Panc1 (cell line): Measurements from ENCODE around the gene SYT17. TPM values are rescaled to one million over a fixed set of nuclear protein-coding genes. Genes with fewer than 3 reads are reported as not detected.

Experiments used
- ATAC-seq: fragments of 200-7000 bp; cut with Tn5 transposase; 2 replicates; pipeline ENCODE4 v1.9.1; 2020; ENCODE audit warnings: mild to moderate bottlenecking, moderate library complexity
- BruUV-seq: library from RNA; stranded (reverse); fragments of 400-500 nt; replicated peaks from 2 replicates; lab custom pipeline; 2021; lab: Mats Ljungman, UMichigan
- CTCF ChIA-PET: fragments of 300-600 bp; sonication (Branson Sonifier 250); formaldehyde crosslinking; loops from one replicate; lab custom pipeline; 2022; ENCODE audit warnings: antibody characterized with exemption; lab: Charles Lee
- POLR2A ChIA-PET: fragments of 300-600 bp; sonication (Branson Sonifier 250); formaldehyde crosslinking; loops from one replicate; lab custom pipeline; 2022; ENCODE audit warnings: antibody characterized with exemption; lab: Charles Lee
- DNase-seq: peaks from one replicate; pipeline ENCODE4 v3.0.0-alpha.2; 2010; ENCODE audit warnings: low read depth, low spot score
- H3K27ac ChIP-seq: 2 replicates; pipeline ENCODE4 v1.5.1; 2011; ENCODE audit warnings: mild to moderate bottlenecking, low read length, inconsistent platforms
- H3K27me3 ChIP-seq: fragments of 200-500 bp; sonication (Bioruptor generic); 2 replicates; pipeline ENCODE4 v1.6.0; 2014; ENCODE audit warnings: low read length, inconsistent platforms; ENCODE audit not compliant: control insufficient read depth, insufficient read depth
- H3K36me3 ChIP-seq: fragments of 200-500 bp; sonication (Bioruptor generic); 2 replicates; pipeline ENCODE4 v1.5.1; 2014; ENCODE audit warnings: inconsistent platforms, mild to moderate bottlenecking, low read length, moderate library complexity; ENCODE audit not compliant: control insufficient read depth, insufficient read depth
- H3K4me1 ChIP-seq: 2 replicates; pipeline ENCODE4 v1.5.1; 2011; ENCODE audit warnings: inconsistent platforms, mild to moderate bottlenecking, low read length, moderate library complexity; ENCODE audit not compliant: control insufficient read depth, insufficient read depth
- H3K4me3 ChIP-seq, 2 experiments: 2 replicates each; pipeline ENCODE4 v1.5.1; 2011 to 2012; ENCODE audit warnings: low read depth in 2 of 2, low read length in 2 of 2, mild to moderate bottlenecking in 2 of 2, inconsistent platforms in 1 of 2, moderate library complexity in 1 of 2
- H3K9me3 ChIP-seq: fragments of 200-500 bp; sonication (Bioruptor generic); 2 replicates; pipeline ENCODE4 v1.5.1; 2014; ENCODE audit warnings: low read depth, mild to moderate bottlenecking, inconsistent platforms, low read length, moderate library complexity; ENCODE audit not compliant: control insufficient read depth, insufficient read depth
- CTCF ChIP-seq: fragments of 450-650 bp; IDR thresholded peaks from 2 replicates; pipeline ENCODE4 v1.5.1; 2017; ENCODE audit warnings: mild to moderate bottlenecking
- POLR2AphosphoS5 ChIP-seq: IDR thresholded peaks from 2 replicates; pipeline ENCODE4 v1.6.1; 2012; ENCODE audit warnings: mild to moderate bottlenecking, low read depth, low read length, moderate library complexity
- REST ChIP-seq, 2 experiments: IDR thresholded peaks; 2 replicates each; pipeline ENCODE4 v1.6.1; 2011 to 2012; ENCODE audit warnings: low read depth in 2 of 2, control low read depth in 1 of 2, low read length in 1 of 2, mild to moderate bottlenecking in 1 of 2, moderate library complexity in 1 of 2; ENCODE audit not compliant: insufficient read depth in 1 of 2
- SIN3A ChIP-seq: IDR thresholded peaks from 2 replicates; pipeline ENCODE4 v1.6.1; 2012; ENCODE audit warnings: low read depth, mild to moderate bottlenecking, low read length, moderate library complexity, borderline replicate concordance; ENCODE audit not compliant: insufficient read depth
- TCF7L2 ChIP-seq: IDR thresholded peaks from 2 replicates; pipeline ENCODE4 v1.6.1; 2011; ENCODE audit warnings: mild to moderate bottlenecking, low read depth, low read length, inconsistent platforms
- in situ Hi-C: cut with HindIII; loops from 2 replicates; pipeline ENCODE4 v1.10.0; 2016; ENCODE audit warnings: low sequenced_read_pairs, low pct_unique_long_range_greater_than_20kb
- intact Hi-C: fragments of 100-400 bp; cut with micrococcal nuclease; formaldehyde crosslinking; loops from one replicate; pipeline ENCODE4 v1.10.0; 2022; ENCODE audit not compliant: unreplicated experiment
- total RNA-seq: library from RNA; stranded (reverse); gene quantifications from one replicate; pipeline ENCODE4 v1.2.1, GENCODE V29; 2021; ENCODE audit not compliant: unreplicated experiment

SYT17 gene
- total RNA-seq, 1 experiment from 2014 or later: 5.4 TPM

- DNase-seq (no peak), ATAC-seq (no peak)
- no TSS peak for BruUV-seq
- in situ Hi-C loops: no loop called here
- H3K4me1 ChIP-seq: peaks cover 4% of the 10 kb centered on the region; the same call in 1 of the 2 replicates
- H3K27ac ChIP-seq: no peak overlapping the region
- H3K9me3 ChIP-seq: peaks cover 3% of the 10 kb centered on the region; the same call in 1 of the 2 replicates
- intact Hi-C loops: no loop called here
- ChIA-PET POLR2A (interaction anchor here (0.6 to 0.7 kb wide), 2 partner anchors 328 to 1031 kb away, joined by 4 to 16 read pairs; no protein-coding TSS in a partner anchor), CTCF (interaction anchor here (0.5 kb wide), 1 partner anchor 23 kb away, joined by 10 read pairs; no protein-coding TSS in a partner anchor)
- TF ChIP-seq POLR2AphosphoS5: no peak
- no peak for TF ChIP-seq CTCF
- no peak for TF ChIP-seq REST (IDR thresholded peaks at IDR 0.05; ENCODE audit: insufficient read depth in 1 of 2, low read depth in 2 of 2, low read length in 1 of 2)
- TF ChIP-seq TCF7L2: no peak
- no peak for TF ChIP-seq SIN3A
- no peak overlapping the region for H3K4me3 ChIP-seq
- no peaks in the 10 kb centered on the region for H3K36me3 ChIP-seq
- H3K27me3 ChIP-seq: 0 out of 2 replicates have a peak, but pooled peaks cover 2% of the 10 kb centered on the region
These were observed 23.0 kb upstream of the SYT17 start for GRCh38 chr16:19145010-19145409.

- Histone ChIP-seq H3K9me3 (peaks cover 3% of the 10 kb centered on the region; the same call in 1 of the 2 replicates), H3K4me3 (no peak overlapping the region), H3K36me3 (no peaks in the 10 kb centered on the region), H3K4me1 (no peaks in the 10 kb centered on the region), H3K27me3 (0 out of 2 replicates have a peak, but pooled peaks cover 2% of the 10 kb centered on the region), H3K27ac (no peak overlapping the region)
- intact Hi-C loops: no loop called here
- BruUV-seq: no TSS peak
- TF ChIP-seq REST (IDR thresholded peaks at IDR 0.05; ENCODE audit: insufficient read depth in 1 of 2, low read depth in 2 of 2, low read length in 1 of 2) (no peak), POLR2AphosphoS5 (no peak), TCF7L2 (no peak), CTCF (no peak), SIN3A (no peak)
- ATAC-seq (no peak), DNase-seq (no peak)
- ChIA-PET CTCF (interaction anchor here (0.6 to 0.7 kb wide), 2 partner anchors 11 to 243 kb away, joined by 3 to 4 read pairs; no protein-coding TSS in a partner anchor), POLR2A (no interaction called here)
- in situ Hi-C loops: no loop called here
These were observed 20.9 kb upstream of the SYT17 start for GRCh38 chr16:19147126-19147525.
